Neuron (in vitro differentiated cells): ENCODE measurements around the gene RAD21L1.

Experiments used
- H2AFZ ChIP-seq: one replicate; pipeline ENCODE4 v1.6.1; 2013; ENCODE audit warnings: low read depth, mild to moderate bottlenecking, inconsistent platforms, low read length, moderate library complexity
- H3K27me3 ChIP-seq: one replicate; pipeline ENCODE4 v1.6.1; 2013; ENCODE audit warnings: low read length; ENCODE audit not compliant: insufficient read depth
- H3K36me3 ChIP-seq: one replicate; pipeline ENCODE4 v1.6.1; 2013; ENCODE audit warnings: low read length; ENCODE audit not compliant: insufficient read depth
- H3K4me1 ChIP-seq: one replicate; pipeline ENCODE4 v1.6.1; 2013; ENCODE audit warnings: low read length; ENCODE audit not compliant: insufficient read depth
- H3K4me3 ChIP-seq: 2 replicates; pipeline ENCODE4 v1.5.1; 2013; ENCODE audit warnings: mild to moderate bottlenecking, low read length, moderate library complexity
- H3K9me3 ChIP-seq: one replicate; pipeline ENCODE4 v1.6.1; 2013; ENCODE audit warnings: low read length

Gene RAD21L1

DNA sequence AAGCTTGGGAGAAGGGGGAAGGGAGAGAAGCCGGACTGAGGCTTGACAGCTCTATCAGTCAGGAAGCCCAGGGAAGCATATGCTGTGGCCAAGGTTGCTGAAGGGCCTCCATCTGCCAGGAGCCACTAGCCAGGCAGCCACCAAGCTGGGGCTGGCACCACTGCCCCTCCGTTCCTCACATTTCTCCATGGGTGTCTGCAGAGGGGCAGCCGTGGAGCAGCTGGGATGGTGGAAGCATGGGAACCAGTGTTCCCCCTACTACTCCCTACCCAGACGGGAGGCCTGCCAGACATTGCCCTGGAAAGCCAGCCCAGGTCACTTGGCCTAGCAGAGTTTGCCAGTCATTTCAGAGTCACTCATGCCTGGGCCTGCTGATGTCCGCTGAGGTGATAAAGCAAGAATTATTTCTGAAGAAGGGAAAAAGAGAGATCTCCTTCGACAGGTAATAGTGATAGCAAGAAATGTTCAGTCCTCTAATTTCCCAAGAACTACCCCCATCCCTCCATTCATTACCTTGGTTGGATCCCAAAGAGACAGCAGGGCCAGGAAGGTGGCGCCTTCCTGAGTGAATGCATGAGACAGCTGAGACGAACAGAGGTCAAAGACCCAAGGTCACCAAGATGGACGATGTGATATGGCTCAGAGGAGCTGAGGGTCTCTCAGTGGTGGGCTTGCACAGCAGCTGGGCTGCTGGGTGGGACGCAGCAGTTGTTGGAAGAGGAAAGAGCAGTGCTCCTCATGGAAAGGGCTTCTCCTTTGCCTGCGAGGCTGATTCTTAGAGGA lies 62.1 kb downstream of the RAD21L1 start:
- H2AFZ ChIP-seq, result no peak overlapping the region
- H3K36me3 ChIP-seq, result no peaks in the 10 kb centered on the region
- no peaks in the 10 kb centered on the region for H3K9me3 ChIP-seq
- peaks cover 32% of the 10 kb centered on the region for H3K27me3 ChIP-seq
- no peak overlapping the region for H3K4me3 ChIP-seq
- H3K4me1 ChIP-seq, result no peaks in the 10 kb centered on the region

DNA sequence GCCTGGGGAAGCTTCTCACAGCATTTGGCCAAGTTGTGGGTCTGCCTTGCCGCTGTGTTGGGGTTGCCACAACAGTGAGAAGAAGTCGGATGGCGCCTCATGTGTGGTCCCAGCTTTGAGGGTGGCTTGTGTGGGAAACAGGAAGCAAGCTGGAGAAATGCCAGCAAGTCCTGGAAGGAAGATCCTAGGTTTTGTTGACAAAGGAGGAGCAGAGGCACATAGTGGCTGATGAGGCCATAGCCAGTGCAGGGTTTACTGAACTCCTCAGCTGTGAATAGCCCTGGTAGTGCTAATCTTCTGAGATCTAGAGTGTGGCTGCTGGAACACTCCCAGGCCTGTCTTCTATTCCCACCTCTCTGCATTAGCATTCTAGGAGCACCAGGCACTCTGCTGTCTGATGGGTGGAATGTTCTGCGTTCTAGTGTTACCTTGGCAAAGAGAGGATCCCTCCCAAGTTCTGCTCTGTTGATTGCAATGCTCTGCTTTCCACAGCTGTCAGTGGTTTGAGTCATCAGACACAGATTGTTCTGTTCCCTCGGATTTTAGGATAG lies 65.4 kb downstream of the RAD21L1 start:
- no peak overlapping the region for H3K4me3 ChIP-seq
- H3K36me3 ChIP-seq, result no peaks in the 10 kb centered on the region
- peaks cover 23% of the 10 kb centered on the region for H3K27me3 ChIP-seq
- no peaks in the 10 kb centered on the region for H3K4me1 ChIP-seq
- H3K9me3 ChIP-seq, result no peaks in the 10 kb centered on the region
- H2AFZ ChIP-seq, result no peak overlapping the region

DNA sequence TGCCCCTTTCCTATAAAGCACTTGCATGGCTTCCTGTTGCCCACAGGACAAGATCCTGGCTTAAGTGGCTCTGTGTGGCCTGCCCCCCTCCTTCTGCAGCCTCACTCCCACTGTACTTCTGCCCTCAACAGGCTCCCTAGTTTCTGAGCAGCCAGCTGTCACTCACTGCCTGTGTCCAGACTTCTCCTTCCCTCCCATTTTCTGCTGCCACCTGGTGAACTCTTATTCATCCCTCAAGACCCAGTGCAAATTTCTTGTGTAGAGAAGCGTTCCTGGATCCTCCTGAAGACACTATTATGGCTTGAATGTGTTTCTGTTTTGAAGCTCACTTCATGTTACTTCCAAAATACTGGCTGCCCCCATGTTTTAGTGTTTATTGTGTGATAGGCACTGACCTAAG lies 66.8 kb downstream of the RAD21L1 start:
- peaks cover 21% of the 10 kb centered on the region for H3K27me3 ChIP-seq
- no peaks in the 10 kb centered on the region for H3K4me1 ChIP-seq
- no peak overlapping the region for H3K4me3 ChIP-seq
- no peaks in the 10 kb centered on the region for H3K36me3 ChIP-seq
- no peak overlapping the region for H2AFZ ChIP-seq
- no peaks in the 10 kb centered on the region for H3K9me3 ChIP-seq

DNA sequence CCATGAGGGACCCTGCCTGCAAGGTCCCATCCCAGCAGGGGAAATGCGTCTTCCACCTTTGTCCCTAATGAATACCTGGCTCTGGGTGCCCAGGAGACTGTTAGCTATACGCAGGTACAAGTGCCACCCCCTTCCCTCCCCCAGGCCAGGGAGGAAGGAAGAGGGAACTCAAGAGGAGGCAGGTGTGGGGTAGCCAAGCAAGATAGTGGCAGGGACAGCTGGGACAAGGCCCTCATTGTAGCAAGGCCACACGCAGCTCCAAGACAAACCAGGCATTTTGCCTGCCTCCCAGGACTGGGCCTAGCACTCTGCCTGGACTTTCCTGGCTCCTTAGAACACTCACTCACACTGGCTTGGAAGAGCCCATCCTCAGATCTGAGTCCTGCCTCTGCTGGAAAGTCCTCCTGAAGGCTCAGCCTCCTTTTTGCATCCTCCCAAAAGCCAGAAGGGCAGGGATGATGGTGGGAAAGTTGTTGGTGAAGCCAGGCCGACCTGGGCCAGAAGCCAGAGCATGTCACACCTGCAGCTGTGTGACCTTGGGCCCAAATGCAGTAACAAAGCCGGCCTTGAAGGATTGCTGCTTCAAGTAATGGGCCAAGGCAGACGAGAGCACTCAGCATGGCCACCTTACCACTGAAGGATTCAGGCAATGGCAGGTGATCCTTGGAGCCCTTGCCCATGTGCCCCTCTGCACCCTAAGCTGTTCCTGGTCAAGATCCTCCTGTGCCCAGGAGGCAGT lies 68.0 kb downstream of the RAD21L1 start:
- Histone ChIP-seq H3K4me1 (no peaks in the 10 kb centered on the region), H3K36me3 (no peaks in the 10 kb centered on the region), H3K27me3 (peaks cover 21% of the 10 kb centered on the region), H3K9me3 (no peaks in the 10 kb centered on the region), H3K4me3 (no peak overlapping the region), H2AFZ (no peak overlapping the region)

DNA sequence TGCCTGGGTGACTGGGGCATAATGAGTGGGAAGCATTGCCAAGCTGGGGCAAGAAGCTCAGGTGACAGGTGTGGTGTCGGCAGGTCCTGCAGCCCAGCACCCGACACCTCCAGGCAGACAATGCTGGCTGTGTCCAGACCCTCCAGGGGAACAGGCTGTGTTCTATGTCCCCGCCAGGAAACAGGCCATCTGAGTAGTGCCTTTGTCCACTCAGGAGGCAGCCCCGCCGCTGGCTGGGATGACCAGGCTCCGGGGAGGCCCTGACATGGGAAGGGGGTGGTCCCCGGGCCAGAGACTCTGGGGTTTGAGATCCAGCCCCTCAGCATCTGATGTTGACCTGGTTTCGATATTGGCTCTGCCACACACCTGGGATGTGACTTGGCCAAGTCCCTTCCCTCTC lies 68.7 kb downstream of the RAD21L1 start:
- H3K36me3 ChIP-seq, result no peaks in the 10 kb centered on the region
- H3K4me3 ChIP-seq, result no peak overlapping the region
- H2AFZ ChIP-seq, result no peak overlapping the region
- H3K4me1 ChIP-seq, result no peaks in the 10 kb centered on the region
- peaks cover 21% of the 10 kb centered on the region for H3K27me3 ChIP-seq
- no peaks in the 10 kb centered on the region for H3K9me3 ChIP-seq

DNA sequence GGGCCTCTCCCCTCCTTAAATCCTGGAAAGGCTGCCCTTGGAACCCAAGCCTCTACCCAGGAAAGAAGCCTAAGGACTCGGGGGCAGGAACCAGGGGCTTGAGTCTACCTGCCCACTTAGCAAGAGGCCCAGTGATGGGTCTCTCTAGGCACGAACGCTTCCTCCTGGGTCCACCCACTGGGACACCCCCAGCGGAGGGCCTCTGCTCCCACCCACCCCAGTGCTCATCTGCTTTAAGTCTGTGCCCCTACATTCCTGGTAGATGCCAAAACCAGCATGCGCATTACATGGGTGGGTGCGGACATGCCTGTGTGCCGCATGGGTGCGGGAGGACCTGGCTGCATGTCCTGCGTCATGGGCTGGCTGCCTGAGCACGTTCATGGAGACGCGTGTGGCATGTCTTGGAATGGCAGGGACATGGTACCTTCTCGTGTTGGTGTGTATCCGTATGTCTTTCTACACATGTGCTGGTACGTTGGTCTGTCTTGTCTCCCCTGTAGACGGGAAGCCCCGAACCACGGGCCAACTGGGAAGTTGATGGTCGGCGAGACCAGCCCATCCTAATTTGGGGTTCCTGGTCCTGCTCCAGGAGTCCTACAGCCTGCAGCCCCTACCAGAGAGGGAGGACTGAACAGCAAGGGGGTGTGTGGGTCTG lies 69.6 kb downstream of the RAD21L1 start:
- Histone ChIP-seq H3K27me3 (peaks cover 21% of the 10 kb centered on the region), H3K4me3 (no peak overlapping the region), H2AFZ (no peak overlapping the region), H3K36me3 (no peaks in the 10 kb centered on the region), H3K9me3 (no peaks in the 10 kb centered on the region), H3K4me1 (no peaks in the 10 kb centered on the region)

DNA sequence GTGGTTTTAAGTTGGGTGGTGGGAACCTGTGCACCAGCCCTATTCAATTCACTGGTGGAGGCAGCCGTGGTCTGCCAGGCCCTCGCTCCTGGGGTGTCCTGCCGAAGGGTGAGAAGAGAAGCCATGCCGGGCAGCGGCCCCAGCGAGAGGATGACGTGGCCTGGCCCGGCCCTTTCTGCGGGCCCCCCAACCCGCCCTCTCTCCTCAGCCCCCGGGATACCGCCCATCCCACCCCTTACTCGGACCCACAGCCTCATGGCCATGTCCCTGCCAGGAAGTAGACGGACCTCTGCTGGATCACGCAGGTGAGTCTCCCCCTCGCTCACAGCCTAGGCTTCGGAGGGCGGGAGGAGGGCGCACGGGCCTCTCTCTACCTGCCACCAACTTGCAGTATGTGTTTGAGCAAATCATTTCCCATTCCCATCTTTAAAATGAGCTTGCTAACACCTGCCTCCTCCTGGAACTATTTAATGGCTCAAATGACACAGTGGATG lies 70.3 kb downstream of the RAD21L1 start:
- Histone ChIP-seq H3K4me3 (no peak overlapping the region), H3K27me3 (peaks cover 19% of the 10 kb centered on the region), H3K4me1 (no peaks in the 10 kb centered on the region), H3K9me3 (no peaks in the 10 kb centered on the region), H2AFZ (no peak overlapping the region), H3K36me3 (no peaks in the 10 kb centered on the region)

DNA sequence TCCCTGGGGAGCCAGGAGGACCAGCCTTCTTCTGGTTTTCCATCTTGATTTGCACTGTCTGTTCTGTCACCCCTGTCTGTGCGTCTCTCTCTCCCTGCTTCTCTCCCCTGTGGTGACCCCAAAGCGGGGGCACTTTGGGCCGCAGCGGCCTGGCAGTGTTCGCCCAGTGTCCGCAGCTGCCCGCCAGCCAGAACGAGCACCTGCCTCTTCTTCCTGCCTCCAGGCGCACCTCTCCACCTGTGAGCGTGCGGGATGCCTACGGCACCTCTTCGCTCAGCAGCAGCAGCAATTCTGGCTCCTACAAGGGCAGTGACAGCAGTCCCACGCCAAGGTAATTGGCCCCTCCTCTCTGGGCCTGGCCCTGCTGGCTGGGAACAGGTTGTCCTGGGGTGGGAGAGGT lies 71.1 kb downstream of the RAD21L1 start:
- Histone ChIP-seq H3K4me3 (no peak overlapping the region), H3K27me3 (peaks cover 13% of the 10 kb centered on the region), H3K36me3 (no peaks in the 10 kb centered on the region), H3K4me1 (no peaks in the 10 kb centered on the region), H3K9me3 (no peaks in the 10 kb centered on the region), H2AFZ (no peak overlapping the region)

DNA sequence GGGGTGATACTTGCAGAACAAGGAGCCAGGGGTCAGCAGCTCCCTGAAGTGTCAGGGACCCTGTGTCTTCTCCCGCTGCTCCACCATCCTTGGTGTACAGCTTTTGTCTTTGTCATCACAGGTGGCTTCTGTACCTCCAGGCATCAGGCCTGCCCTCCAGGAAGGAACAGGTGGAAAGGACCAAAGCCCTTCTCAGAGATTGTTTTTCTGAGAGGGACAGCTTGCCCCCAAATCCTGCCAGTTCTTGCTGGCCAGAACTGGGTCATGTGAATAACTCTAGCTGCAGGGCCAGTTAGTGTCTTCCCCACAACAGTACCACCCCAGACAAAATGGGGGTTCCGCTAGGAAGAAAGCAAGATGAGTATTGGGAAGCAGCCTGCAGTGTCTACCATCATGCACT lies 71.6 kb downstream of the RAD21L1 start:
- Histone ChIP-seq H3K4me3 (no peak overlapping the region), H2AFZ (no peak overlapping the region), H3K27me3 (peaks cover 9% of the 10 kb centered on the region), H3K9me3 (no peaks in the 10 kb centered on the region), H3K4me1 (no peaks in the 10 kb centered on the region), H3K36me3 (no peaks in the 10 kb centered on the region)

DNA sequence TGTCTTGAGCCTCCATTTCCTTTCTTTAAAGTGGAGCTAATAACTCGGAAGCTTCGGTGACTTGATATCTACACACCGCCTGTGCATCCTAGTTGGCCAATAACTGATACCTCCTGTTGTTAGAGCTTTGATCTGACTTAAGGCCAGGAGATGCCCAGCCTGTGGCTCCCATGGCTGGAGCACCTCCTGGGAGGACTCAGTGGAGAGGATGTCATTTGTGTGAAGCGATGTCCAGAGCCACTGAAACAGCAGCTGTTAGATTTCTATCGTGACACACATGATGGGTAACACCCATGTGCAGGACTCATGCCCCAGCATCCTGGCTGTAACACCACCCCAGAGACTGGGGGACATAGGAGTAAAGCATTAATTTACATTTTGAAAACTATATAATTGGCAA lies 72.3 kb downstream of the RAD21L1 start:
- Histone ChIP-seq H3K27me3 (peaks cover 9% of the 10 kb centered on the region), H2AFZ (no peak overlapping the region), H3K36me3 (no peaks in the 10 kb centered on the region), H3K4me3 (no peak overlapping the region), H3K4me1 (no peaks in the 10 kb centered on the region), H3K9me3 (no peaks in the 10 kb centered on the region)

DNA sequence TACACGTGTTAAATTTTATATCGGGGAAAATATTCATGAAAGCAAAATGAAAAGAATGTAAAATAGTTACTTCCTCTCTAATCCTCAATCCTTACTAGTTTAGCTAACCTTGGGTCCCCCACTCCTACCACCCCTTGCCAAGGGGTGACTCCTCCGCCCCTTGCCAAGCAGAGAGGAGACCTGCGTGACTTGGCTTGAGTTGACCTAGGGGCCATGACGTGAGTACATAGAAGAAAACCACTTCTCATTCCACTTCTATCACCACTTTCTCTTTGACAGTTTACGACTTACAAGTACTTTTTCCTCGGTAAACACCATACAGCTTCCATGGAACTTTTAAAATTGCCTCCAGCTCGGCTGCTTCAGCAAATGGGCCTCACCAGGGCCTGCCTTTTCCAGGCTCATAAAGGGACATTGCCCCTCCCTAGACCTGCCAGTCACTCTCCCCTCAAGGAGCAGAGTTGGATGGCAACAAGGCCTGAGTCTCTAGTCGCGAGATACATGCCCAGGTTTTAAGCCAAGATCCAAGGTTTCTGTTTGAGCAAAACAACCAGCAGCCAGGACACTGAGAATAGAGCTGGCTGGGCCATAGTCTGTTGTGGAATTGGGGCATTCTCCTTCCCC lies 73.2 kb downstream of the RAD21L1 start:
- H3K27me3 ChIP-seq, result peaks cover 7% of the 10 kb centered on the region
- no peak overlapping the region for H2AFZ ChIP-seq
- H3K4me1 ChIP-seq, result no peaks in the 10 kb centered on the region
- H3K4me3 ChIP-seq, result no peak overlapping the region
- no peaks in the 10 kb centered on the region for H3K9me3 ChIP-seq
- no peaks in the 10 kb centered on the region for H3K36me3 ChIP-seq

DNA sequence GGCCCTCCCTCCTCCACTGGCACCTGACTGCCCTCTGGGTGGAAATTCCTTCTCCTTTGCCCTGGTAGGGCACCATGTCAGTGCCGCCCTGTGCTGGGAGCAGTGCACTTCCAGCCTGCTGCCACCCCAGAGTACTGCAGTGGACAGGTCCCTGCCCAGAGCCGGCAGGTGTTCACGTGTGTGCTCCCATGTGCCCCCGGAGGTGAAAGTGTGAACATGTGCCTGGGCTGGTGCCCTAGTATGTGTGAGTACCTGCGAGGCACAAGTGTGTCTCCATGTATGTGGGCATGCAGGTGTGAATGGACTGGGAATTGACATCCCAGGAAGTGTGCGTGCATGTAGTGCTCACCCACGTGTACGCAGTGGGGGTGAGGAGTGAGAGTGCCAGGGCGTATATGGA lies 73.7 kb downstream of the RAD21L1 start:
- no peaks in the 10 kb centered on the region for H3K36me3 ChIP-seq
- H2AFZ ChIP-seq, result no peak overlapping the region
- H3K4me1 ChIP-seq, result no peaks in the 10 kb centered on the region
- H3K9me3 ChIP-seq, result no peaks in the 10 kb centered on the region
- H3K27me3 ChIP-seq, result peaks cover 5% of the 10 kb centered on the region
- no peak overlapping the region for H3K4me3 ChIP-seq
